ENCODE measurements around the gene CRAMP1. TPM values are rescaled to one million over a fixed set of nuclear protein-coding genes. Genes with fewer than 3 reads are reported as not detected.

CRAMP1 gene, protein sequence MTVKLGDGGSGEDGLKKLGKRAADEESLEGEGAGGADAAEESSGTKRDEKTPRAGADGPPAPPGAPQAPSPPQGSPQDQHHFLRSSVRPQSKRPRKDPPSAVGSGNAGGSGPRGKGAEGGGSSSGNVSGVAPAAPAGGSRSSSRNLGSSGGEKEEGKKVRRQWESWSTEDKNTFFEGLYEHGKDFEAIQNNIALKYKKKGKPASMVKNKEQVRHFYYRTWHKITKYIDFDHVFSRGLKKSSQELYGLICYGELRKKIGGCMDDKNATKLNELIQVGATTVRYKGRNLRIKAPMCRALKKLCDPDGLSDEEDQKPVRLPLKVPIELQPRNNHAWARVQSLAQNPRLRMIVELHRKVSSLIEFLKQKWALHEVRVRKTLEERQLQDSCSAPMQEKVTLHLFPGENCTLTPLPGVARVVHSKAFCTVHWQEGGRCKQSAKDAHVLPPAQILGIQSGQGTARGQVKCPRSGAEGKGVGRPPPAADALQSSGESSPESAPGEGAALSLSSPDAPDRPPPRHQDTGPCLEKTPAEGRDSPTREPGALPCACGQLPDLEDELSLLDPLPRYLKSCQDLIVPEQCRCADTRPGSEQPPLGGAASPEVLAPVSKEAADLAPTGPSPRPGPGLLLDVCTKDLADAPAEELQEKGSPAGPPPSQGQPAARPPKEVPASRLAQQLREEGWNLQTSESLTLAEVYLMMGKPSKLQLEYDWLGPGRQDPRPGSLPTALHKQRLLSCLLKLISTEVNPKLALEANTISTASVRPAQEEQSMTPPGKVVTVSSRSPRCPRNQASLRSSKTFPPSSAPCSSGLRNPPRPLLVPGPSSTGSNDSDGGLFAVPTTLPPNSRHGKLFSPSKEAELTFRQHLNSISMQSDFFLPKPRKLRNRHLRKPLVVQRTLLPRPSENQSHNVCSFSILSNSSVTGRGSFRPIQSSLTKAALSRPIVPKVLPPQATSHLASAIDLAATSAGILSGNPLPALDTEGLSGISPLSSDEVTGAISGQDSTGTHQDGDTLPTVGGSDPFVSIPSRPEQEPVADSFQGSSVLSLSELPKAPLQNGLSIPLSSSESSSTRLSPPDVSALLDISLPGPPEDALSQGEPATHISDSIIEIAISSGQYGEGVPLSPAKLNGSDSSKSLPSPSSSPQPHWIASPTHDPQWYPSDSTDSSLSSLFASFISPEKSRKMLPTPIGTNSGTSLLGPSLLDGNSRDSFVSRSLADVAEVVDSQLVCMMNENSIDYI (N-terminal part only)
- total RNA-seq: 2.6 and 3.5 TPM in 2 replicates

DNA sequence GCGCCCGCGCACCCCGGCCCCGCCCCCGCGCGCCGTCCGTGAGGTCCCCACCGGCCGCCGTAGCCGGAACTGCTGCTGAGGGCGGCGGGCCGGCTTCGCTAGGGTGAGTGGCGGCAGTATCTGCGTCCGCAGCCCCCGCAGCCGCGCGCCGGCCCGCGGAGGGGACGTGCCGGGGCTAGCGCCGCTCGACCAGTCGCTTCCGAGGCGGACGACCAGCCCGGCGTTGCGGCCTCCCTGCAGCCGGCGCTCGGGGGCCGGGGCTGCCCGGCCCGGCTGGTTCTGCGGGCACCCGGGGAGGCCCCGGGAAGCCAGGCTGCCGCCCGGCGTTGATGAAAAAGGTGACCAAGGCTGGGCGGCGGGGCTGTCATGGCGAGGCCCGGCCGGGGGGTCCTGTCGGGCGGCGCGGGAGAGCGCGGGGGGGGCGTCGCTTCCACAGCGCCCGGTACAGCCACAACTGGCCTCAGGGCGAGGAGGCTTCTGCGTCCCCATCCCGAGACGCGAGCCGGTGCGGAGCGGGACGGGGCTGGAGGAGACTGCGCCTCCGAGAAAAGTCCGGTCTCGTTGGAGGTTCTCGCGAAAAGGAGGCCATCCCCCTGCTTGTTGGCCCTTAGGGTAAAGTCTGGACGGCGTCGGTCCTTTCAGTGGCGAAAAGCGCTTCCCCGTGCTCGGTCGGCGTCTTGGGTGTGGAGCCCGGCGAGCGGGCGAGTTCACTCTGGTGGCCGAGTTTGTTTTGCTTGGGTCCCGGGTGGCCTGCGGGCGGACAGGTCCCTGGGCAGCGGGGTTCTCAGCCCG, at the start of gene CRAMP1:
Gene CRAMP1, plus strand, starts transcription at position 41 of the 792 bp plus-strand sequence. CDS start 2,280 bp downstream, outside the sequence.

DNA sequence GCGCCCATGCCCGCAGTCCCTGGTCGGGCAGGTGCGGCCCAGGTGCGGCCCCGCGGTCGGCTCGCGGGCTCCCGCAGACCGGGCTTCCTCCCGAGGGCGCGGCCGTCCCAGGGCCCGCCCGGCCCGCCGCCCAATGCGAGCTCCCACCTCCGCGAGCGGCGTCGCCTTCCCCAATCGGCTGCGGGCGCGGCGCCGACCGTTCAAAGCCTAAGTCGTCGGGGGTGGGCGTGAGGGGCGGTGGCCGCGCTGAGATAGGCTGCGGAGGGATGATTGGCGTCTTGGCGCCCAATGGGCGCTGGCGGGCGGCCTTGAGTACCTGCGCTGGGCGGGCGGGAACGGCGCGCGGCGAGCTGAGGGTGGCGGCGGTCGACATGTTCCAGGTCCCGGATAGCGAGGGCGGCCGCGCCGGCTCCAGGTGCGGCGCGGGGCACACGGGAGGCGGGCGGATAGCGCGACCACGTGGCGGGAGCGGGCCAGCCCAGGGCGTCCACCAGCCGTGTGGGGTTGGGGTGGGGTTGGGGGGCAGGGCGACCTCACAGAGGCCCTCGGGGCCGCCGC, 65.9 kb downstream of the CRAMP1 start, which contains the start of gene JPT2:
Gene JPT2, plus strand, starts transcription at position 338 of the 558 bp plus-strand sequence. Its CDS starts 34 bp downstream, at position 372.

DNA sequence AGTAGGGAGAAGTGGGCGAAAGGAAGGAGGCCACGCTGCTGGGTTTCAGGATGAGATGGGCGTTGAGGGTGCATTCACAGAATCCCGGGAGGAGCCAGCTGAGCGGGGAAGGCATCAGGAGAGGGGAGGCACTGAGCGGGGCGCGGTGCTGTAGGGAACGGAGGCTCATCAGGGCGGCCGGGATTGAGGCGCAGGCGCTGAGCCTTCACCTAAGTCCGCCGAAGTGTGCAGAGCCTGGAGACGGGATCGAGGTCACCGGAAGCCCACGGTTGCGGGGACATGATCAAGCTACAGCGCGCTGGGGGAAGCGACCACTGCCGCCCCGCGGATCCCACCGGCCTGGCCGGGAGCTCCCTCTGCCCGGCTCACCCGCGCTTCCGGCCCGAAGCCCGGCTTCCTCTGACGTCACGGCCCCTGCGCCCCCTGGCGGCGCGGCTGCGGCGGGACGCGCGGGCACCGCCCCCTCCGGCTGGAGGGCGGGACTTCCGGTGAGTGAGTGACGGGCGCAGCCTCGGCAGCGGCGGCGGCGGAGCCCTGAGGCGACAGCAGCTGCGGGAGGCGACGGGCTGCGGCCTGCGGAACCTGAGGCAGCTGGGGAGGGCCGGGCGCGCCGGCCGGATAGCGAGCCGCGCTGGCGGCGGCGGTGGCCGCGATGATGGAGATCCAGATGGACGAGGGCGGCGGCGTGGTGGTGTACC, 93.7 kb downstream of the CRAMP1 start, which contains the start of gene MAPK8IP3:
Gene MAPK8IP3, plus strand, starts transcription at position 508 of the 698 bp plus-strand sequence. Its CDS starts 145 bp downstream, at position 653.

Other genes with a start within 250 kb of the CRAMP1 start
- gene UNKL, start 197.7 kb upstream of the CRAMP1 start, total RNA-seq: 5.8 and 10.4 TPM in 2 replicates
- 15.0 and 26.4 TPM in 2 replicates for gene UQCC4, start 191.6 kb upstream of the CRAMP1 start, total RNA-seq
- gene PERCC1, start 181.3 kb upstream of the CRAMP1 start, total RNA-seq: not detected in 2 replicates
- not detected in 2 replicates for gene CCDC154, start 167.8 kb upstream of the CRAMP1 start, total RNA-seq
- gene CLCN7, start 137.3 kb upstream of the CRAMP1 start, total RNA-seq: 41.6 and 50.5 TPM in 2 replicates
- 0.58 TPM in 1 of 2 replicates, not detected in the other for gene PTX4, start 123.4 kb upstream of the CRAMP1 start, total RNA-seq
- 11.5 and 12.7 TPM in 2 replicates for gene TELO2, start 119.0 kb upstream of the CRAMP1 start, total RNA-seq
- gene TMEM204, start 78.7 kb upstream of the CRAMP1 start, total RNA-seq: 28.5 and 39.8 TPM in 2 replicates
- 17.5 and 22.2 TPM in 2 replicates for gene IFT140, start 288 bp upstream of the CRAMP1 start, total RNA-seq
- 53.6 and 84.4 TPM in 2 replicates for gene JPT2, start 65.9 kb downstream of the CRAMP1 start, total RNA-seq
- gene MAPK8IP3, start 93.8 kb downstream of the CRAMP1 start, total RNA-seq: 12.4 and 30.1 TPM in 2 replicates
- gene NME3, start 159.2 kb downstream of the CRAMP1 start, total RNA-seq: 98.6 and 102 TPM in 2 replicates
- 4.1 and 16.7 TPM in 2 replicates for gene EME2, start 160.4 kb downstream of the CRAMP1 start, total RNA-seq
- gene MRPS34, start 160.8 kb downstream of the CRAMP1 start, total RNA-seq: 135 and 175 TPM in 2 replicates
- 26.4 and 33.7 TPM in 2 replicates for gene SPSB3, start 170.2 kb downstream of the CRAMP1 start, total RNA-seq
- gene NUBP2, start 170.6 kb downstream of the CRAMP1 start, total RNA-seq: 99.7 and 144 TPM in 2 replicates
- gene IGFALS, start 181.3 kb downstream of the CRAMP1 start, total RNA-seq: not detected in 2 replicates
- 42.4 and 58.0 TPM in 2 replicates for gene HAGH, start 214.5 kb downstream of the CRAMP1 start, total RNA-seq
- gene FAHD1, start 214.8 kb downstream of the CRAMP1 start, total RNA-seq: 34.7 and 39.8 TPM in 2 replicates